ENCODE measurements around the gene MDC1.
A peak's percentile ranks its signal among the peaks of the same experiment; 100 is the strongest.
"Not testable (repeated sequence)": the region's sequence is repeated elsewhere in the genome, so short reads cannot be mapped to it uniquely, and the experiment has no call there.

Gene MDC1

GRCh38 chr6:30744054-30744805 is 27.1 kb upstream of the MDC1 start, which contains the start of gene IER3:
Gene IER3, minus strand, starts transcription at chr6:30744547. Its CDS starts 29 bp downstream, at chr6:30744518.
- peak; percentile 72 for DNase-seq

- no peak for DNase-seq
Measured at GRCh38 chr6:30743099-30744053, 26.3 kb upstream of the MDC1 start.

DNA sequence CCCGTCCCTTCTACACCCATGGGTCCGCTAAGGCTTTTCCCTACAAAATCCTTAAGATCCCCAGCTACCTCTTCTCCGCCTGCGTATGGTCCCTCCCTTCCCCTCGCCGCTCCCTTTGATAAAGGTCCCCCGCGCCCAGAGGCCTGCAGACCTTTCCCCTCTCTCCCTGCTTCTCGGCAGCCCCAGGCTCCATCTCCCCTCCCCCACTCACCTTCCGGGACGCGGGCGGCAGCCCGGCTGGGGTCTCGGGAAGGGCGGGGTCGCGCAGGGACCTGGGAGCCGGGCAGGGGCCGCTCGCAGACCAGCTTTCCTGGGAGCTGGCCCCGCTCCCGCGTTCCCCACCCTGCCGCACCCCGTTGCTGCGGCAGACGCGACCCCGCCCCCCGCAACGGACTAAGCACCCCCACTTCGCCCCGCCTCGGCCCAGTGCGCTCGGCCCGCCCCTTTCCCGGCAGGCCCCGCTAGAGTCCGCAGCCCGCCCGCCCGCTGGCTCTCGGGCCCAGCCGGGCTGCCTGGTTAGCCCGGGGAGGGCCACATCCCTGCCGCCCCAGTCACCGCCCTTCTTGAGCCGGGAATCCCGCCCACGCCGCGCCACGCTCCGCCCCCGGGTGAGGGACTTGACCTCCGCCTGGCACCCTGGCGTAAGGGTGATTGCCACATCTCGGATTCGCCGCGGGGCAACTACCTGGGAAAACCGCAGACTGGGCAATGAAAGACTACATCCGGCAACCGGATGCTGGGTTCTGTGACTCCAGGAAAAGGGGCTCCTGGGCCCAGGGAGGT is 25.4 kb upstream of the MDC1 start, which contains the start of gene FLOT1:
Gene FLOT1, minus strand, starts transcription at position 372 of the 783 bp plus-strand sequence. CDS start 498 bp downstream, outside the sequence.
- DNase-seq: peak; percentile 96

DNA sequence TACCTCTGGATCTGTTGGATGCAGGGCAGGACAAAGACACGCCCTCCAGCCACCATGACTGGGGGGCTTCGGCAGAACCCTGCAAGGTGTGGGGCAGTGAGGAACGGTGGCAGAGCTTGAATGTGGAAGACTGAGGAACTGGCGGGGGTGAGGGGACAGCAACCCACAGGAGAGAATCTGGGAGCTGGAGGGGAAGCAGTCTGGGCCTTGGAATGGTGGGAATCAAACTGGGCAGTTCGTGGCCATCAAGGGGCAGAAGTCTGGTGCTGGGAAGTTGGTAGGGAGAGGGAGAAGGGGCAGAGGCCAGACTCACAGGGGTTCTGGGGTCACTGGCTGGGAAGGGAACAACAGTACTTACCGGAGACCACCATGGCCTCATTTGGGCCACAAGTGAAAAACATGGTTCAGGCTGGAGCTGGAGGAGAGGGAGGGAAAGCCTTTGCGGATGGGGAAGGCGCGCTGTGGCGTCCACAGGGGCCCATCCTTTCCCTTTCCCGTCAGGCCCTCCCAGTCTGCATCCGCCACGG is 24.8 kb upstream of the MDC1 start:
- DNase-seq: no peak

GRCh38 chr6:30741063-30741779 is 24.1 kb upstream of the MDC1 start:
- no peak for DNase-seq

GRCh38 chr6:30740540-30740870 is 23.4 kb upstream of the MDC1 start:
- no peak for DNase-seq

DNA sequence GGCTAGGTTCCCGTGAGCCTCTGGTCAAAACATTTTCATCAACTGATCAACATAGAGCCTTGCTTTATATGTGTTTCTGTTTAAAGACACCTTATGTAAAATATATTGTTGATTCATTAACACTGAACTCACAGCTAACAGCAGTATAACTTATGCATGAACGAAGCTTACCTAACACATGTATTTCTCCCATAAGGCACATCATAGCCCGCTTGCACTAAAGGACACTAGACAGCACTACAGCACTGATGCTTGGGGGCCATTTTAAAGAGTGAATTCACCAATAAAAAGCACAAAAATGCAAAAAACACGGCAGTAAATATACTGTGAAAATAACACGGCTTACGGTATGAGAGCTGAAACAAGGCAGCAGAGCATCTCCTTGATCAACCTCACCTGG is 21.5 kb upstream of the MDC1 start:
- no peak for DNase-seq

DNA sequence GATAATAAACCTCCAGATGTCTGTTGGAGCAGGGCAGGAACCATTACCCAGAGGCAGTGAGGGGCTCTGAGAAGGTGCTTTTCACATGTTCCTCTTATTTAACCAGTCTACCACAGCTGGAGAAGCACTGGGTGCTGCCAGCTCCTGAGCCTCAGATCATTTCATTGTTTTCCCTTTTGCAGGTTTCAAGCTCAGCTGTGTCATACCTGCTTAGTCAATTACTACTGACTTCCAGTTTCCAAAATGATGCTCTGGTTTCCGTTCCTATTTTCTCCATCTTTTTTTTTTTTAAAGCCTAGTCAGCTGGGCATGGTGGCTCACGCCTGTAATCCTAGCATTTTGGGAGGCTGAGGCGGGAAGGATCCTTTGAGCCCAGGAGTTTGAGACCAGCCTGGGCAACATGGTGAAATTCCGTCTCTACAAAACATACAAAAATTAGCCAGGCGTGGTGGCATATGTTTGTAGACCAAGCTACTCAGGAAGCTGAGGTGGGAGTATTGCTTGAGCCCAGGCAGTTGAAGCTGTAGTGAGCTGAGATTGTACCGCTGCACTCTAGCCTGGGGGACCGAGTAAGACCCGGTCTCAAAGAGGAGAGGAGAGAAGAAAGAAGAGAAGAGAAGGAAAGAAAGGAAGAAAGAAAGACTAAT is 18.7 kb upstream of the MDC1 start:
- no peak for DNase-seq

GRCh38 chr6:30732237-30732943 is 15.3 kb upstream of the MDC1 start:
- no peak for DNase-seq

DNA sequence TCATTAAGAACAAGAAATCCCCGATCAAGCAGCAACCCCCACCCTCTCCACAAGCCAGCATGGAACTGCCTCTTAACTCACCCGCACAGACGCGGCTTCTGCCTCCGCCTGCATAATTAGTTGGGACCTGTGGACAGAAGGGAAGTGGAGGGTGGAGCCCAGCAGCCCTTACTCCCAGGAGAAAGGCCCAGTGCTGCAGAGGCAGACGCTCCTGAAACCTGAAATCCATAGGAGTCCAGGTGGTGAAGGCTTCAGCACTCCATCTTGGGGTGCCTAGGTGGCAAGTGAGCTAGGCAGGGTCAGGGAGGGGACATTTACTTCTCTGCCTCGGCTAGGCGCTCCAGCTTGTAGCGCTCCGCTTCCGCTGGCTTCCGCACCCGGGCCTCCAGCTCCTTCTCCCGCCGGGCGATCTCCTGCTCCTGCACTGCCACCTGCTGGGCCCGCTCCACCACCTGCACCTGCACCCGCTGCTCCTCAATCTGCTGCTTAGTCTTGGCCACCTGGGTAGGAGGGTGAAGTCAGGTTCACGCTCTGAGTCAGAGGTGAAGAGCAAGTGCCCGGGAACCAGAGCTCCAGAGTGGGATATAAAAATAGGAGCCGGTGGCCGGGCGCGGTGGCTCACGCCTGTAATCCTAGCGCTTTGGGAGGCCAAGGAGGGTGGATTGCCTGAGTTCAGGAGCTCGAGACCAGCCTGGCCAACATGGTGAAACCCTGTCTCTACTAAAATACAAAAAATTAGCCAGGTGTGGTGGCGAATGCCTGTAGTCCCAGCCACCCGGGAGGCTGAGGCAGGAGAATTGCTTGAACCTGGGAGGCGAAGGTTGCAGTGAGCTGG is 13.7 kb upstream of the MDC1 start:
- peak; percentile 91 for DNase-seq

DNA sequence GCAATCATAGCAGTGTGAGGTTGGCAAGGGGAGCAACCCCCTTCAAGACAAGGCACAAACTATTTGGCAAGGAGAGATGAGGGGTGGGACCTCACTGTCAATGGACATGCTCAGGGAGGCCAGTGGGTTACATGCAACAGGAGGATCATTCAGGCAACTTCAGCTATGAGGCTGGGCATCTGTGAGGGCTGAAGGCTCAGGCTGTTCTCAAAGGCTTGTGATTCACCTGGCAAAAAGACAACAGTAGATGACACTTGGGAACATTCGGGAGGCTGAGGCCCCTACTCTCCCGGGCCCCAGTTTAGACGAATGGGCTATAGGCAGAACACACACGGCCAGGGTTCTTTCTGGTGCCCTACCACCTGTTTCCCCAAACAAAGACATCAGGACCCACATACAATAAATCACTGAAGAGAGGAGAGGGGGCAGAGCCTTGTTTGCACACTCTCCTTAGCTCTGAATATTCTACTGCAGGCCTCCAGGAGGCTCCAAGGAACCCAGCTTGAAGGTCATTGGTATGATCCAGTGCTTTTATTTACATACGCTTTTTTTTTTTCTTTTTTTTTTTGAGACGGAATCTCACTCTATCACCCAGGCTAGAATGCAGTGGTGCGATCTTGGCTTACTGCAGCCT is 11.0 kb upstream of the MDC1 start:
- DNase-seq: no peak

GRCh38 chr6:30726506-30727413 is 9.7 kb upstream of the MDC1 start:
- DNase-seq: no peak

GRCh38 chr6:30725713-30726505 is 8.8 kb upstream of the MDC1 start:
- peak; percentile 41 for DNase-seq

GRCh38 chr6:30724906-30725667 is 8.0 kb upstream of the MDC1 start:
- no peak for DNase-seq

DNA sequence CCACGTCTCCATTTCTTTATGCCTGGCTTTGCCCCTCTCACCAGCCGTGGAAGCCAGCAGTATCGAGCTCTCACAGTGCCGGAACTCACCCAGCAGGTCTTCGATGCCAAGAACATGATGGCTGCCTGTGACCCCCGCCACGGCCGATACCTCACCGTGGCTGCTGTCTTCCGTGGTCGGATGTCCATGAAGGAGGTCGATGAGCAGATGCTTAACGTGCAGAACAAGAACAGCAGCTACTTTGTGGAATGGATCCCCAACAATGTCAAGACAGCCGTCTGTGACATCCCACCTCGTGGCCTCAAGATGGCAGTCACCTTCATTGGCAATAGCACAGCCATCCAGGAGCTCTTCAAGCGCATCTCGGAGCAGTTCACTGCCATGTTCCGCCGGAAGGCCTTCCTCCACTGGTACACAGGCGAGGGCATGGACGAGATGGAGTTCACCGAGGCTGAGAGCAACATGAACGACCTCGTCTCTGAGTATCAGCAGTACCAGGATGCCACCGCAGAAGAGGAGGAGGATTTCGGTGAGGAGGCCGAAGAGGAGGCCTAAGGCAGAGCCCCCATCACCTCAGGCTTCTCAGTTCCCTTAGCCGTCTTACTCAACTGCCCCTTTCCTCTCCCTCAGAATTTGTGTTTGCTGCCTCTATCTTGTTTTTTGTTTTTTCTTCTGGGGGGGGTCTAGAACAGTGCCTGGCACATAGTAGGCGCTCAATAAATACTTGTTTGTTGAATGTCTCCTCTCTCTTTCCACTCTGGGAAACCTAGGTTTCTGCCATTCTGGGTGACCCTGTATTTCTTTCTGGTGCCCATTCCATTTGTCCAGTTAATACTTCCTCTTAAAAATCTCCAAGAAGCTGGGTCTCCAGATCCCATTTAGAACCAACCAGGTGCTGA is 7.0 kb upstream of the MDC1 start:
- DNase-seq: not testable (repeated sequence)

Data from NCI-H146 (cell line).